HPDE6-E6E7 (cell line): Measurements from ENCODE around the gene MVB12B.

ENCODE experiments used
- DNase-seq: peaks from one replicate; pipeline ENCODE4 v3.0.0; 2011; ENCODE audit warnings: missing footprints; ENCODE audit errors: extremely low spot score

The MVB12B gene

GRCh38 chr9:126386776-126387175 lies 60.1 kb downstream of the MVB12B start:
- DNase-seq: no peak

- no peak for DNase-seq
These were observed 62.5 kb downstream of the MVB12B start for GRCh38 chr9:126388964-126389708.

GRCh38 chr9:126389992-126390391 lies 63.4 kb downstream of the MVB12B start:
- DNase-seq: no peak

- no peak for DNase-seq
These were observed 64.3 kb downstream of the MVB12B start for GRCh38 chr9:126390923-126391322.

- DNase-seq: no peak
These were observed 65.4 kb downstream of the MVB12B start for GRCh38 chr9:126391713-126392661.

- no peak for DNase-seq
These were observed 66.2 kb downstream of the MVB12B start for GRCh38 chr9:126392662-126393371.

- DNase-seq: no peak
These were observed 67.2 kb downstream of the MVB12B start for GRCh38 chr9:126393876-126394275.

GRCh38 chr9:126394802-126395201 lies 68.2 kb downstream of the MVB12B start:
- DNase-seq: no peak

- DNase-seq: peak; percentile 88
These were observed 69.0 kb downstream of the MVB12B start for GRCh38 chr9:126395439-126396212.

- DNase-seq: no peak
These were observed 70.4 kb downstream of the MVB12B start for GRCh38 chr9:126397056-126397455.

GRCh38 chr9:126398403-126399058 lies 71.9 kb downstream of the MVB12B start:
- peak; percentile 70 for DNase-seq

- DNase-seq: no peak
These were observed 72.6 kb downstream of the MVB12B start for GRCh38 chr9:126399251-126399650.

- no peak for DNase-seq
These were observed 73.2 kb downstream of the MVB12B start for GRCh38 chr9:126399789-126400188.

- DNase-seq: no peak
These were observed 73.9 kb downstream of the MVB12B start for GRCh38 chr9:126400571-126400970.

GRCh38 chr9:126401107-126401506 lies 74.5 kb downstream of the MVB12B start:
- DNase-seq: no peak

GRCh38 chr9:126401581-126401980 lies 75.0 kb downstream of the MVB12B start:
- no peak for DNase-seq

GRCh38 chr9:126403397-126403796 lies 76.8 kb downstream of the MVB12B start:
- DNase-seq: no peak

- DNase-seq: no peak
These were observed 77.8 kb downstream of the MVB12B start for GRCh38 chr9:126404459-126404858.

- no peak for DNase-seq
These were observed 79.5 kb downstream of the MVB12B start for GRCh38 chr9:126406075-126406667.

GRCh38 chr9:126407114-126407870 lies 80.7 kb downstream of the MVB12B start:
- no peak for DNase-seq
